HFF-Myc (cell line): ENCODE measurements around the gene TRAP1.

Source experiments
- DNase-seq: peaks from one replicate; pipeline ENCODE4 v3.0.0-alpha.2; 2011; ENCODE audit warnings: low read depth; ENCODE audit errors: extremely low read depth
- H3K4me3 ChIP-seq: replicated peaks from 2 replicates; pipeline ENCODE4 v1.5.1; 2011; ENCODE audit warnings: low read depth, mild to moderate bottlenecking, control low read depth, low read length
- CTCF ChIP-seq: IDR thresholded peaks from 2 replicates; pipeline ENCODE4 v1.5.1; 2012; ENCODE audit warnings: mild to moderate bottlenecking, low read depth, low read length, control low read depth; ENCODE audit errors: missing control alignments

Gene TRAP1

GRCh38 chr16:3759736-3760135, 42.4 kb upstream of the TRAP1 start:
- no peak overlapping the region for H3K4me3 ChIP-seq
- no peak for TF ChIP-seq CTCF
- DNase-seq: no peak

- TF ChIP-seq CTCF: no peak
- no peak for DNase-seq
- H3K4me3 ChIP-seq: no peak overlapping the region
These were observed 38.8 kb upstream of the TRAP1 start for GRCh38 chr16:3756113-3756512.

GRCh38 chr16:3755249-3755648, 37.9 kb upstream of the TRAP1 start:
- no peak for TF ChIP-seq CTCF
- H3K4me3 ChIP-seq: no peak overlapping the region
- DNase-seq: no peak

GRCh38 chr16:3754772-3755171, 37.4 kb upstream of the TRAP1 start:
- DNase-seq: no peak
- no peak overlapping the region for H3K4me3 ChIP-seq
- TF ChIP-seq CTCF: no peak

GRCh38 chr16:3754081-3754703, 36.9 kb upstream of the TRAP1 start:
- TF ChIP-seq CTCF: no peak
- no peak for DNase-seq
- no peak overlapping the region for H3K4me3 ChIP-seq

GRCh38 chr16:3752984-3753383, 35.7 kb upstream of the TRAP1 start:
- no peak for TF ChIP-seq CTCF
- no peak overlapping the region for H3K4me3 ChIP-seq
- no peak for DNase-seq

GRCh38 chr16:3751878-3752277, 34.6 kb upstream of the TRAP1 start:
- no peak for TF ChIP-seq CTCF
- DNase-seq: no peak
- H3K4me3 ChIP-seq: no peak overlapping the region
